H1 (cell line): ENCODE measurements around the gene IL1RAPL1. TPM values are rescaled to one million over a fixed set of nuclear protein-coding genes. Genes with fewer than 3 reads are reported as not detected.

Source experiments
- CTCF ChIA-PET: fragments of 300-600 bp; sonication (Branson Sonifier 250); formaldehyde crosslinking; loops from one replicate; lab custom pipeline; 2021; ENCODE audit not compliant: partially characterized antibody; lab: Charles Lee
- POLR2A ChIA-PET: fragments of 300-600 bp; sonication (Branson Sonifier 250); formaldehyde crosslinking; loops from one replicate; lab custom pipeline; 2021; ENCODE audit warnings: inconsistent platforms; ENCODE audit not compliant: partially characterized antibody; lab: Charles Lee
- DNase-seq, 2 experiments: peaks; one replicate each; pipeline versions ENCODE4 v3.0.0 to v3.0.0-alpha.2; 2010 to 2022; ENCODE audit warnings: low spot score in 2 of 2, low read depth in 1 of 2, mixed read lengths in 1 of 2
- FAIRE-seq: peaks from 2 replicates; lab custom pipeline; 2011; peaks lifted over from hg19 to GRCh38; lab: Jason Lieb, UNC
- H2AFZ ChIP-seq: 2 replicates; pipeline ENCODE4 v1.8.1; 2012; ENCODE audit warnings: low read length, inconsistent platforms
- H2AK5ac ChIP-seq: 2 replicates; pipeline ENCODE4 v1.6.1; 2013; ENCODE audit warnings: low read depth, low read length
- H2BK120ac ChIP-seq: replicated peaks from 2 replicates; pipeline ENCODE3; 2013; ENCODE audit warnings: low read depth, low read length, inconsistent platforms
- H2BK12ac ChIP-seq: 2 replicates; pipeline ENCODE4 v1.6.1; 2013; ENCODE audit warnings: low read depth, low read length
- H2BK15ac ChIP-seq: 2 replicates; pipeline ENCODE4 v1.6.1; 2013; ENCODE audit warnings: low read length
- H2BK20ac ChIP-seq: 2 replicates; pipeline ENCODE4 v1.6.1; 2013; ENCODE audit warnings: low read length
- H2BK5ac ChIP-seq: 2 replicates; pipeline ENCODE4 v1.6.1; 2013; ENCODE audit warnings: low read depth, low read length
- H3K14ac ChIP-seq: 2 replicates; pipeline ENCODE4 v1.6.1; 2013; ENCODE audit warnings: inconsistent platforms; ENCODE audit not compliant: insufficient read length
- H3K18ac ChIP-seq: 2 replicates; pipeline ENCODE4 v1.6.1; 2013; ENCODE audit warnings: low read length; ENCODE audit errors: extremely low read depth
- H3K23ac ChIP-seq: 2 replicates; pipeline ENCODE4 v1.6.1; 2013; ENCODE audit warnings: inconsistent platforms; ENCODE audit not compliant: insufficient read length
- H3K23me2 ChIP-seq: 2 replicates; pipeline ENCODE4 v1.6.1; 2013; ENCODE audit warnings: low read depth, low read length
- H3K27ac ChIP-seq: 2 replicates; pipeline ENCODE4 v1.6.1; 2011; ENCODE audit warnings: low read depth, low read length, inconsistent platforms
- H3K27me3 ChIP-seq, 4 experiments: replicated peaks in 1 of 4; 1 replicate in 1 of 4; 2 replicates in 3 of 4; pipeline versions ENCODE4 v1.6.1 to v1.8.1; 2011 to 2013; ENCODE audit warnings: low read length in 3 of 4, mild to moderate bottlenecking in 3 of 4, inconsistent platforms in 2 of 4, mixed read lengths in 2 of 4, moderate library complexity in 1 of 4; ENCODE audit not compliant: control insufficient read depth in 3 of 4, insufficient read depth in 3 of 4; ENCODE audit errors: extremely low read depth in 1 of 4
- H3K36me3 ChIP-seq, 4 experiments: 2 replicates each; pipeline versions ENCODE4 v1.6.1 to v1.8.1; 2011 to 2013; ENCODE audit warnings: mild to moderate bottlenecking in 4 of 4, low read length in 3 of 4, moderate library complexity in 2 of 4, control low read depth in 1 of 4, inconsistent platforms in 1 of 4; ENCODE audit not compliant: insufficient read depth in 4 of 4, control insufficient read depth in 2 of 4
- H3K4ac ChIP-seq: replicated peaks from 2 replicates; pipeline ENCODE3; 2013; ENCODE audit warnings: low read length, low read depth, mixed read lengths, inconsistent platforms; ENCODE audit not compliant: insufficient read length
- H3K4me1 ChIP-seq, 4 experiments: replicated peaks in 1 of 4; 1 replicate in 1 of 4; 2 replicates in 3 of 4; pipeline versions ENCODE4 v1.6.1 to v1.8.1; 2011 to 2013; ENCODE audit warnings: low read length in 3 of 4, inconsistent platforms in 2 of 4, mixed read lengths in 1 of 4; ENCODE audit not compliant: insufficient read depth in 4 of 4, control insufficient read depth in 3 of 4
- H3K4me2 ChIP-seq, 2 experiments: 2 replicates each; pipeline versions ENCODE4 v1.6.1 to v1.8.1; 2011 to 2013; ENCODE audit warnings: low read depth in 2 of 2, low read length in 2 of 2, control low read depth in 1 of 2, inconsistent platforms in 1 of 2, mild to moderate bottlenecking in 1 of 2; ENCODE audit not compliant: insufficient read depth in 1 of 2
- H3K4me3 ChIP-seq, 4 experiments: fragments of 200-600, 300-600 bp in 1 of 4; sonication (generic), shearing (Covaris generic), sonication (Bioruptor Twin) in 1 of 4; 2 replicates each; pipeline versions ENCODE4 v1.5.1 to v1.8.1; 2011 to 2016; ENCODE audit warnings: low read length in 4 of 4, low read depth in 3 of 4, control low read depth in 2 of 4, inconsistent platforms in 2 of 4, mild to moderate bottlenecking in 2 of 4, mixed read lengths in 1 of 4, moderate library complexity in 1 of 4; ENCODE audit not compliant: insufficient read depth in 2 of 4; ENCODE audit errors: extremely low read depth in 1 of 4
- H3K56ac ChIP-seq: replicated peaks from 2 replicates; pipeline ENCODE3; 2013; ENCODE audit warnings: low read depth, mild to moderate bottlenecking, mixed read lengths, low read length, inconsistent platforms; ENCODE audit not compliant: insufficient read length
- H3K79me1 ChIP-seq: 2 replicates; pipeline ENCODE4 v1.6.1; 2013; ENCODE audit warnings: low read depth, low read length, control low read depth
- H3K79me2 ChIP-seq, 2 experiments: 2 replicates each; pipeline versions ENCODE4 v1.6.1 to v1.8.1; 2012 to 2013; ENCODE audit warnings: low read length in 2 of 2, mild to moderate bottlenecking in 2 of 2, inconsistent platforms in 1 of 2; ENCODE audit not compliant: insufficient read depth in 2 of 2, control insufficient read depth in 1 of 2
- H3K9ac ChIP-seq, 4 experiments: replicated peaks in 1 of 4; 1 replicate in 1 of 4; 2 replicates in 3 of 4; pipeline versions ENCODE4 v1.6.1 to v1.8.1; 2011 to 2013; ENCODE audit warnings: low read depth in 3 of 4, low read length in 3 of 4, control low read depth in 2 of 4, mild to moderate bottlenecking in 2 of 4, moderate library complexity in 2 of 4, inconsistent platforms in 1 of 4; ENCODE audit errors: extremely low read depth in 1 of 4
- H3K9me3 ChIP-seq, 2 experiments: 2 replicates each; pipeline versions ENCODE4 v1.6.1 to v1.8.1; 2012 to 2013; ENCODE audit warnings: mild to moderate bottlenecking in 2 of 2, moderate library complexity in 2 of 2, control low read depth in 1 of 2, inconsistent platforms in 1 of 2, low read depth in 1 of 2, low read length in 1 of 2, mixed read lengths in 1 of 2; ENCODE audit not compliant: insufficient read depth in 2 of 2
- H4K20me1 ChIP-seq, 2 experiments: replicated peaks in 1 of 2; 2 replicates each; pipeline versions ENCODE3 to v1.8.1; 2011 to 2013; ENCODE audit warnings: inconsistent platforms in 2 of 2, low read length in 2 of 2, mild to moderate bottlenecking in 1 of 2; ENCODE audit not compliant: insufficient read depth in 2 of 2, control insufficient read depth in 1 of 2
- H4K5ac ChIP-seq: 2 replicates; pipeline ENCODE4 v1.6.1; 2013; ENCODE audit warnings: low read length, low read depth, mixed read lengths, inconsistent platforms; ENCODE audit not compliant: insufficient read length
- H4K8ac ChIP-seq: 2 replicates; pipeline ENCODE4 v1.8.0; 2013; ENCODE audit warnings: mild to moderate bottlenecking, moderate library complexity, low read length, inconsistent platforms; ENCODE audit not compliant: insufficient read depth; ENCODE audit errors: extremely low read depth
- H4K91ac ChIP-seq: replicated peaks from 2 replicates; pipeline ENCODE3; 2013; ENCODE audit warnings: low read length, mixed read lengths, inconsistent platforms; ENCODE audit not compliant: insufficient read length
- CTBP2 ChIP-seq: IDR thresholded peaks from 2 replicates; pipeline ENCODE4 v1.7.0; 2011; ENCODE audit warnings: borderline replicate concordance, mild to moderate bottlenecking, moderate library complexity, mixed read lengths, low read length; ENCODE audit not compliant: insufficient read depth, insufficient read length
- KDM4A ChIP-seq: IDR thresholded peaks from one replicate; pipeline ENCODE4 v1.7.1; 2012; ENCODE audit warnings: low read depth, mild to moderate bottlenecking, moderate library complexity, low read length, inconsistent platforms; ENCODE audit not compliant: severe bottlenecking
- POLR2AphosphoS5 ChIP-seq: IDR thresholded peaks from 2 replicates; pipeline ENCODE4 v1.6.1; 2011; ENCODE audit warnings: low read depth, low read length
- SIN3A ChIP-seq, 2 experiments: IDR thresholded peaks in 1 of 2; conservative IDR thresholded peaks in 1 of 2; 2 replicates each; pipeline ENCODE4 v1.6.1; 2011 to 2012; ENCODE audit warnings: low read length in 2 of 2, improper control_type of control experiment in 1 of 2, low read depth in 1 of 2, mild to moderate bottlenecking in 1 of 2
- SUZ12 ChIP-seq: fragments of 200-600 bp; sonication (generic); IDR thresholded peaks from 2 replicates; pipeline ENCODE4 v1.6.1; 2012; ENCODE audit warnings: mild to moderate bottlenecking, inconsistent platforms, low read length, moderate library complexity, mixed read lengths
- YY1 ChIP-seq: IDR thresholded peaks from 2 replicates; pipeline ENCODE4 v1.6.1; 2011; ENCODE audit warnings: low read depth, mild to moderate bottlenecking, low read length
- WGBS, 2 experiments: shearing (Covaris generic) in 1 of 2; methylation state at CpG; one replicate each; pipeline versions ENCODE4 v1.1.6 to v1.1.7; 2013 to 2015; ENCODE audit warnings: low lambda C conversion rate in 2 of 2, mixed read lengths in 2 of 2, inconsistent platforms in 1 of 2, low coverage in 1 of 2, missing lambda C conversion rate in 1 of 2; ENCODE audit not compliant: insufficient replicate concordance in 2 of 2, insufficient coverage in 1 of 2, insufficient read length in 1 of 2; ENCODE audit errors: extremely low coverage in 1 of 2, missing lambda C conversion rate in 1 of 2; 5-methylcytosine and 5-hydroxymethylcytosine counted together
- polyA plus RNA-seq, 7 experiments: library from polyadenylated mRNA; depleted of rRNA in 3 of 7; stranded (reverse) in 5 of 7; unstranded in 2 of 7; fragments of >200 nt in 5 of 7; fragments of 200-250 nt in 2 of 7; gene quantifications; 1 replicate in 5 of 7; 2 replicates in 1 of 7; 4 replicates in 1 of 7; pipeline versions ENCODE4 v1.2.1 to v1.2.3, GENCODE V29; 2011 to 2013; ENCODE audit warnings: missing spikeins in 2 of 7, mixed read lengths in 2 of 7
- total RNA-seq: library from RNA; stranded (reverse); fragmentation: NEBNext Ultra II Directional; extraction: Animal tissue kit (Norgen Biotek cat#: 25700); gene quantifications from 2 replicates; pipeline ENCODE4 v1.2.1, GENCODE V29; 2021

The IL1RAPL1 gene
- total and polyA plus RNA-seq, 2 of the 8 experiments (the other 6 are each of a cell fraction or from before 2014, with no cell fraction given), result 0.11 to 0.35 TPM

DNA sequence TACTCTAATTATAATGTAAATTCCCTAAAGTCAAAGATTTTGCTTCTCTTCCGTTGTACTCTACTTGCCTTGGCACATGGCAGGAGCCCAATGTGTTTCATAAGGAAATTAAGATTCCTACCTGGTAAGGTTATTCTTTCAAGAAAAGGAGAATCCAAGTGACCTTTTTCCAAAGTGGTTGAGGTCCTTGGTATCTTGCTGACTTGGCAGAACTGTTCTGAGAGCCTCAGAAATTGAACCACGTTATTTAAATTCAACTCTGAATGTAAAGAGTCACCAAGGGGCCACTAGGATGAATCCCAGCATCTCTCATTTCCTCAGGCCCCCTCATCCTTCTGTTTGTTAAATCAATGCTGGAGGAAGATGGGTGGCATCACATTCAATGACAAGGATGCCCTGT, 1209.9 kb downstream of the IL1RAPL1 start:
- no peak for FAIRE-seq
- Histone ChIP-seq H3K23me2 (no peaks in the 10 kb centered on the region), H2BK15ac (no peak overlapping the region), H2BK12ac (no peak overlapping the region), H3K4me1 (no peaks in the 10 kb centered on the region), H3K27me3 (no peaks in the 10 kb centered on the region), H3K18ac (no peak overlapping the region), H2AK5ac (no peak overlapping the region), H3K4me2 (no peak overlapping the region), H2BK5ac (no peak overlapping the region), H3K23ac (no peak overlapping the region), H2BK120ac (no peak overlapping the region), H3K4me3 (no peak overlapping the region), H4K20me1 (no peaks in the 10 kb centered on the region), H3K27ac (no peak overlapping the region), H3K79me1 (no peaks in the 10 kb centered on the region), H2AFZ (no peak overlapping the region), H3K4ac (no peak overlapping the region), H3K9me3 (no peaks in the 10 kb centered on the region), H3K56ac (no peak overlapping the region), H4K8ac (no peak overlapping the region), H4K5ac (no peak overlapping the region), H3K14ac (no peak overlapping the region), H2BK20ac (no peak overlapping the region), H3K36me3 (no peaks in the 10 kb centered on the region), H3K9ac (no peak overlapping the region), H4K91ac (no peak overlapping the region), H3K79me2 (no peaks in the 10 kb centered on the region)
- ChIA-PET CTCF (no interaction called here), POLR2A (no interaction called here)
- DNase-seq, result no peak
- no peak for TF ChIP-seq KDM4A
- no peak for TF ChIP-seq POLR2AphosphoS5
- TF ChIP-seq SUZ12, result no peak
- no peak for TF ChIP-seq CTBP2
- no peak for TF ChIP-seq SIN3A (conservative IDR thresholded peaks at IDR 0.05 in 1 of 2, IDR thresholded peaks at IDR 0.05 in 1 of 2; ENCODE audit: low read depth in 1 of 2, low read length in 2 of 2)
- TF ChIP-seq YY1, result no peak
- 95% methylated on average over 2 of the region's 2 CpGs; no CpG with 5 or more reads in 1 of the 2 experiments for WGBS, 2 experiments
